HepG2 (cell line): ENCODE results near the gene MLLT10. TPM values are rescaled to one million over a fixed set of nuclear protein-coding genes. Genes with fewer than 3 reads are reported as not detected.

Experiments used
- ATAC-seq: fragments of 200-7000 bp; cut with Tn5 transposase; 3 replicates; pipeline ENCODE4 v1.9.1; 2020; ENCODE audit warnings: mild to moderate bottlenecking, moderate library complexity
- BruUV-seq: library from RNA; stranded (reverse); fragments of 400-500 nt; replicated peaks from 2 replicates; lab custom pipeline; 2021; lab: Mats Ljungman, UMichigan
- CTCF ChIA-PET: fragments of 300-600 bp; formaldehyde crosslinking; extraction: SDS; loops from one replicate; lab custom pipeline; 2021; ENCODE audit warnings: low total read pairs, inconsistent platforms, low intra/inter-chr PET ratio; lab: Yijun Ruan, JAX
- POLR2A ChIA-PET: fragments of 350-600 bp; sonication (Branson Sonifier 250); formaldehyde crosslinking; loops from one replicate; lab custom pipeline; 2020; ENCODE audit warnings: antibody characterized with exemption, inconsistent platforms; lab: Yijun Ruan, JAX
- DNase-seq: peaks from one replicate; pipeline ENCODE4 v3.0.0-alpha.2; 2015; ENCODE audit warnings: low spot score
- FAIRE-seq: peaks from 3 replicates; lab custom pipeline; 2011; peaks lifted over from hg19 to GRCh38; lab: Jason Lieb, UNC
- H2AFZ ChIP-seq: one replicate; pipeline ENCODE4 v1.6.1; 2011; ENCODE audit warnings: low read length, inconsistent platforms
- H3K27ac ChIP-seq: fragments of 300-600 bp; 3 replicates; pipeline ENCODE4 v1.8.0; 2011; ENCODE audit warnings: mixed run types, mild to moderate bottlenecking, mixed read lengths, low read length, inconsistent platforms; ENCODE audit not compliant: insufficient read depth; ENCODE audit errors: extremely low read length
- H3K27me3 ChIP-seq, 2 experiments: fragments of 200-600 bp in 1 of 2; 2 replicates in 1 of 2; 3 replicates in 1 of 2; pipeline versions ENCODE4 v1.6.0 to v1.8.0; 2011; ENCODE audit warnings: low read length in 2 of 2, mild to moderate bottlenecking in 2 of 2, moderate library complexity in 2 of 2, inconsistent platforms in 1 of 2; ENCODE audit not compliant: insufficient read depth in 2 of 2, control insufficient read depth in 1 of 2
- H3K36me3 ChIP-seq, 2 experiments: fragments of 200-600 bp in 1 of 2; replicated peaks in 1 of 2; 2 replicates in 1 of 2; 3 replicates in 1 of 2; pipeline versions ENCODE4 v1.5.1 to v1.8.0; 2011; ENCODE audit warnings: low read length in 2 of 2, inconsistent platforms in 1 of 2; ENCODE audit not compliant: insufficient read depth in 2 of 2, control insufficient read depth in 1 of 2
- H3K4me1 ChIP-seq: 2 replicates; pipeline ENCODE4 v1.5.1; 2012; ENCODE audit warnings: low read length, inconsistent platforms; ENCODE audit not compliant: insufficient read depth
- H3K4me2 ChIP-seq: 2 replicates; pipeline ENCODE4 v1.6.0; 2011; ENCODE audit warnings: low read depth, low read length, inconsistent platforms
- H3K4me3 ChIP-seq, 3 experiments: fragments of 200-600 bp in 1 of 3; sonication (generic), shearing (Covaris generic) in 1 of 3; replicated peaks in 1 of 3; 2 replicates each; pipeline ENCODE4 v1.5.1; 2011 to 2016; ENCODE audit warnings: low read length in 3 of 3, inconsistent platforms in 2 of 3, low read depth in 2 of 3, mild to moderate bottlenecking in 2 of 3, control low read depth in 1 of 3, mixed read lengths in 1 of 3; ENCODE audit not compliant: insufficient read depth in 1 of 3
- H3K79me2 ChIP-seq: one replicate; pipeline ENCODE4 v1.6.1; 2011; ENCODE audit warnings: low read length, inconsistent platforms; ENCODE audit not compliant: insufficient read depth
- H3K9ac ChIP-seq: 2 replicates; pipeline ENCODE4 v1.6.0; 2011; ENCODE audit warnings: mild to moderate bottlenecking, low read depth, low read length, inconsistent platforms; ENCODE audit not compliant: insufficient read depth
- H3K9me3 ChIP-seq: 2 replicates; pipeline ENCODE4 v1.5.1; 2012; ENCODE audit warnings: mild to moderate bottlenecking, low read length
- H4K20me1 ChIP-seq: 2 replicates; pipeline ENCODE4 v1.6.0; 2011; ENCODE audit warnings: inconsistent platforms, mild to moderate bottlenecking, low read length, moderate library complexity; ENCODE audit not compliant: insufficient read depth
- DBP ChIP-seq: sonication (generic); formaldehyde crosslinking; IDR thresholded peaks from 2 replicates; pipeline ENCODE4 v1.4.0; 2020; ENCODE audit warnings: missing genetic modification reagents; ENCODE audit errors: not compliant biosample characterization
- KAT7 ChIP-seq: IDR thresholded peaks from 2 replicates; pipeline ENCODE4 v1.6.1; 2018; ENCODE audit warnings: borderline replicate concordance, missing compliant biosample characterization
- MED1 ChIP-seq: sonication (generic); formaldehyde crosslinking; IDR thresholded peaks from 2 replicates; pipeline ENCODE4 v1.4.0; 2020; ENCODE audit warnings: missing genetic modification reagents
- RARA ChIP-seq: IDR thresholded peaks from 2 replicates; pipeline ENCODE4 v1.6.1; 2016; ENCODE audit warnings: missing genetic modification reagents, missing compliant biosample characterization
- SALL1 ChIP-seq: sonication (generic); formaldehyde crosslinking; IDR thresholded peaks from 2 replicates; pipeline ENCODE4 v1.8.0; 2022; ENCODE audit warnings: mild to moderate bottlenecking, missing genetic modification reagents
- ZBTB33 ChIP-seq: sonication (generic); formaldehyde crosslinking; IDR thresholded peaks from 2 replicates; pipeline ENCODE4 v1.4.0; 2020; ENCODE audit warnings: missing genetic modification reagents
- ZC3H13 ChIP-seq: sonication (generic); formaldehyde crosslinking; IDR thresholded peaks from 2 replicates; pipeline ENCODE4 v1.8.1; 2023; ENCODE audit warnings: mild to moderate bottlenecking, missing genetic modification reagents, moderate library complexity
- ZEB1 ChIP-seq: IDR thresholded peaks from 2 replicates; pipeline ENCODE4 v1.6.1; 2012; ENCODE audit warnings: mild to moderate bottlenecking, low read depth, inconsistent platforms; ENCODE audit not compliant: insufficient replicate concordance
- ZMYM2 ChIP-seq: sonication (generic); formaldehyde crosslinking; IDR thresholded peaks from 2 replicates; pipeline ENCODE4 v1.8.0; 2022; ENCODE audit warnings: mild to moderate bottlenecking, missing genetic modification reagents
- ZNF687 ChIP-seq: sonication (generic); formaldehyde crosslinking; IDR thresholded peaks from 2 replicates; pipeline ENCODE4 v1.5.1; 2020; ENCODE audit warnings: mild to moderate bottlenecking, missing genetic modification reagents, moderate library complexity
- WGBS: methylation state at CpG from one replicate; pipeline ENCODE4 v1.1.6; 2017; ENCODE audit warnings: low lambda C conversion rate; 5-methylcytosine and 5-hydroxymethylcytosine counted together
- in situ Hi-C: cut with HindIII; loops from 2 replicates; pipeline ENCODE4 v1.10.0; 2017; ENCODE audit warnings: low pct_unique_long_range_greater_than_20kb; ENCODE audit not compliant: extremely low pct_ligation_motif_present
- intact Hi-C: fragments of 100-400 bp; cut with micrococcal nuclease; formaldehyde crosslinking; loops from one replicate; pipeline ENCODE4 v1.10.0; 2022; ENCODE audit not compliant: unreplicated experiment
- polyA plus RNA-seq, 8 experiments: library from polyadenylated mRNA; depleted of rRNA in 3 of 8; stranded (reverse) in 7 of 8; unstranded in 1 of 8; fragments of >200 nt; fragmentation: Illumina TruSeq in 4 of 8; extraction: Trizol in 4 of 8; gene quantifications; 2 replicates each; pipeline versions ENCODE4 v1.2.1 to v1.2.3, GENCODE V29; 2011 to 2016; ENCODE audit warnings: low read depth in 4 of 8, missing spikeins in 1 of 8, mixed read lengths in 1 of 8; ENCODE audit not compliant: insufficient read depth in 1 of 8
- total RNA-seq, 5 experiments: library from RNA; depleted of rRNA; stranded (reverse); fragments of >200 nt; fragmentation: Illumina TruSeq; extraction: Trizol; gene quantifications; 2 replicates each; pipeline ENCODE4 v1.2.3, GENCODE V29; 2016; ENCODE audit warnings: low read depth in 1 of 5
- TF ChIP-seq, protein P1 (sequence below): sonication (generic); formaldehyde crosslinking; IDR thresholded peaks from 2 replicates; pipeline ENCODE4 v1.4.0; 2020; ENCODE audit warnings: missing genetic modification reagents

Gene MLLT10
- total and polyA plus RNA-seq, 2 of the 13 experiments (the other 11 are each of a cell fraction or from before 2014, with no cell fraction given), result 51.3 to 84.1 TPM

GRCh38 chr10:21584834-21585530 is 51.0 kb downstream of the MLLT10 start:
- Histone ChIP-seq H3K4me1 (peaks cover 12% of the 10 kb centered on the region), H3K9ac (no peak overlapping the region), H4K20me1 (peaks cover 15% of the 10 kb centered on the region; the same call in 1 of the 2 replicates), H2AFZ (no peak overlapping the region), H3K27ac (peak overlapping the region; percentile 18), H3K4me2 (no peak overlapping the region), H3K9me3 (no peaks in the 10 kb centered on the region), H3K4me3 (no peak overlapping the region), H3K36me3 (peaks cover 15 to 51% of the 10 kb centered on the region in 2 experiments), H3K27me3 (no peaks in the 10 kb centered on the region), H3K79me2 (peaks cover 64% of the 10 kb centered on the region)
- in situ Hi-C loops, result no loop called here
- DNase-seq (no peak), ATAC-seq (peak; percentile 84), FAIRE-seq (no peak)
- ChIA-PET CTCF (no interaction called here), POLR2A (no interaction called here)
- intact Hi-C loops, result no loop called here
- BruUV-seq, result no TSS peak
- WGBS, result 63% methylated on average over 9 of the region's 9 CpGs
- TF ChIP-seq DBP (no peak), MED1 (peak; percentile 38; the same call in 1 of the 2 replicates), ZEB1 (peak; percentile 47), ZMYM2 (CRISPR knock-in tag) (no peak), ZC3H13 (CRISPR knock-in tag) (no peak), ZBTB33 (CRISPR knock-in tag) (peak; percentile 97), KAT7 (CRISPR knock-in tag) (0 out of 2 replicates have a peak, but pooled peaks have one; percentile 18), ZNF687 (peak; percentile 30; the same call in 1 of the 2 replicates), SALL1 (CRISPR knock-in tag) (peak; percentile 95), RARA (CRISPR knock-in tag) (peak; percentile 85)
- TF ChIP-seq, protein P1, sequence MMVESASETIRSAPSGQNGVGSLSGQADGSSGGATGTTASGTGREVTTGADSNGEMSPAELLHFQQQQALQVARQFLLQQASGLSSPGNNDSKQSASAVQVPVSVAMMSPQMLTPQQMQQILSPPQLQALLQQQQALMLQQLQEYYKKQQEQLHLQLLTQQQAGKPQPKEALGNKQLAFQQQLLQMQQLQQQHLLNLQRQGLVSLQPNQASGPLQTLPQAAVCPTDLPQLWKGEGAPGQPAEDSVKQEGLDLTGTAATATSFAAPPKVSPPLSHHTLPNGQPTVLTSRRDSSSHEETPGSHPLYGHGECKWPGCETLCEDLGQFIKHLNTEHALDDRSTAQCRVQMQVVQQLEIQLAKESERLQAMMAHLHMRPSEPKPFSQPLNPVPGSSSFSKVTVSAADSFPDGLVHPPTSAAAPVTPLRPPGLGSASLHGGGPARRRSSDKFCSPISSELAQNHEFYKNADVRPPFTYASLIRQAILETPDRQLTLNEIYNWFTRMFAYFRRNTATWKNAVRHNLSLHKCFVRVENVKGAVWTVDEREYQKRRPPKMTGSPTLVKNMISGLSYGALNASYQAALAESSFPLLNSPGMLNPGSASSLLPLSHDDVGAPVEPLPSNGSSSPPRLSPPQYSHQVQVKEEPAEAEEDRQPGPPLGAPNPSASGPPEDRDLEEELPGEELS, result peak; percentile 59; the same call in 1 of the 2 replicates
